ENCODE results near the gene AOPEP. TPM values are rescaled to one million over a fixed set of nuclear protein-coding genes. Genes with fewer than 3 reads are reported as not detected.

Gene AOPEP
- total RNA-seq, 1 donor from 2014 or later = 175 TPM

GRCh38 chr9:95077766-95078370, 351.4 kb downstream of the AOPEP start:
- no peaks in the 10 kb centered on the region for H3K9me3 ChIP-seq (replicated peaks)
- H3K36me3 ChIP-seq = peaks cover 35% of the 10 kb centered on the region
- peak overlapping the region; percentile 90 for H3K27ac ChIP-seq (replicated peaks)
- intact Hi-C loops (cut with micrococcal nuclease) = no loop called here
- H3K27me3 ChIP-seq (ENCODE audit: low read depth) = no peaks in the 10 kb centered on the region
- peak overlapping the region; percentile 17 for H3K4me3 ChIP-seq
- no peak for DNase-seq
- no peak for TF ChIP-seq CTCF (IDR thresholded peaks at IDR 0.05; ENCODE audit: borderline replicate concordance)
- peaks cover 100% of the 10 kb centered on the region for H3K4me1 ChIP-seq

GRCh38 chr9:95078511-95078910, 352.0 kb downstream of the AOPEP start:
- H3K4me3 ChIP-seq = peak overlapping the region; percentile 17
- no peaks in the 10 kb centered on the region for H3K27me3 ChIP-seq (ENCODE audit: low read depth)
- H3K4me1 ChIP-seq = peaks cover 100% of the 10 kb centered on the region
- DNase-seq = no peak
- peaks cover 41% of the 10 kb centered on the region for H3K36me3 ChIP-seq
- TF ChIP-seq CTCF (IDR thresholded peaks at IDR 0.05; ENCODE audit: borderline replicate concordance) = no peak
- H3K27ac ChIP-seq (replicated peaks) = peak overlapping the region; percentile 90
- intact Hi-C loops (cut with micrococcal nuclease) = no loop called here
- no peaks in the 10 kb centered on the region for H3K9me3 ChIP-seq (replicated peaks)

GRCh38 chr9:95078939-95079338, 352.4 kb downstream of the AOPEP start:
- Histone ChIP-seq H3K9me3 (replicated peaks) (no peaks in the 10 kb centered on the region), H3K27ac (replicated peaks) (peak overlapping the region; percentile 90), H3K4me1 (peaks cover 100% of the 10 kb centered on the region), H3K36me3 (peaks cover 45% of the 10 kb centered on the region), H3K27me3 (ENCODE audit: low read depth) (no peaks in the 10 kb centered on the region), H3K4me3 (peak overlapping the region; percentile 17)
- intact Hi-C loops (cut with micrococcal nuclease) = no loop called here
- TF ChIP-seq CTCF (IDR thresholded peaks at IDR 0.05; ENCODE audit: borderline replicate concordance) = no peak
- no peak for DNase-seq

- peaks cover 48% of the 10 kb centered on the region for H3K36me3 ChIP-seq
- no peaks in the 10 kb centered on the region for H3K9me3 ChIP-seq (replicated peaks)
- no peak overlapping the region for H3K4me3 ChIP-seq
- intact Hi-C loops (cut with micrococcal nuclease) = no loop called here
- DNase-seq = no peak
- peak overlapping the region; percentile 90 for H3K27ac ChIP-seq (replicated peaks)
- no peaks in the 10 kb centered on the region for H3K27me3 ChIP-seq (ENCODE audit: low read depth)
- H3K4me1 ChIP-seq = peaks cover 100% of the 10 kb centered on the region
- TF ChIP-seq CTCF (IDR thresholded peaks at IDR 0.05; ENCODE audit: borderline replicate concordance) = no peak
These were observed 353.0 kb downstream of the AOPEP start for GRCh38 chr9:95079461-95079860.

GRCh38 chr9:95080961-95081647, 354.6 kb downstream of the AOPEP start:
- Histone ChIP-seq H3K27me3 (ENCODE audit: low read depth) (no peaks in the 10 kb centered on the region), H3K4me1 (peaks cover 100% of the 10 kb centered on the region), H3K4me3 (no peak overlapping the region), H3K27ac (replicated peaks) (peak overlapping the region; percentile 90), H3K9me3 (replicated peaks) (no peaks in the 10 kb centered on the region), H3K36me3 (peaks cover 52% of the 10 kb centered on the region)
- TF ChIP-seq CTCF (IDR thresholded peaks at IDR 0.05; ENCODE audit: borderline replicate concordance) = no peak
- DNase-seq = no peak
- intact Hi-C loops (cut with micrococcal nuclease) = no loop called here
